ENCODE results near the gene GPR150. TPM values are rescaled to one million over a fixed set of nuclear protein-coding genes. Genes with fewer than 3 reads are reported as not detected.

GPR150 gene
- total and polyA plus RNA-seq, 9 of the 15 experiments (the other 6 are each of a cell fraction or from before 2014, with no cell fraction given): not detected

GRCh38 chr5:95646569-95647431 lies 26.9 kb downstream of the GPR150 start, which contains the start of gene RFESD (continued):
- TF ChIP-seq PHB (CRISPR knock-in tag; IDR thresholded peaks at IDR 0.05) (no peak), SAFB2 (IDR thresholded peaks at IDR 0.05; ENCODE audit: borderline replicate concordance, low read depth, low read length, severe bottlenecking) (no peak), ZNF830 (CRISPR knock-in tag; IDR thresholded peaks at IDR 0.05) (no peak), SRF (CRISPR knock-in tag; IDR thresholded peaks at IDR 0.05) (peak in 1 of 2 experiments; percentile 60; a peak in 1 of 4 replicates), HNRNPL (IDR thresholded peaks at IDR 0.05; ENCODE audit: low read depth, low read length) (no peak), TCF7 (IDR thresholded peaks at IDR 0.05; ENCODE audit: borderline replicate concordance) (no peak; the same call in 1 of the 2 replicates), HMBOX1 (IDR thresholded peaks at IDR 0.05) (peak; percentile 88), GABPA (tag; conservative IDR thresholded peaks at IDR 0.05; ENCODE audit: low read depth) (peak; percentile 91), SMC3 (conservative IDR thresholded peaks at IDR 0.05; ENCODE audit: insufficient read depth, low read depth, low read length) (peak; percentile 43; the same call in 1 of the 2 replicates), PTBP1 (IDR thresholded peaks at IDR 0.05; ENCODE audit: low read depth, low read length) (no peak), SMARCE1 (IDR thresholded peaks at IDR 0.05) (no peak), SREBF1 (IDR thresholded peaks at IDR 0.05; ENCODE audit: borderline replicate concordance, low read depth, low read length) (no peak), ZNF134 (CRISPR knock-in tag; conservative IDR thresholded peaks at IDR 0.05) (no peak), NUFIP1 (IDR thresholded peaks at IDR 0.05; ENCODE audit: partially characterized antibody) (no peak), ETV5 (CRISPR knock-in tag; IDR thresholded peaks at IDR 0.05; ENCODE audit: low read depth) (peak; percentile 98), SMARCB1 (IDR thresholded peaks at IDR 0.05; ENCODE audit: insufficient read length, low read depth) (peak; percentile 87), ZNF217 (CRISPR knock-in tag; IDR thresholded peaks at IDR 0.05) (no peak), MCM3 (IDR thresholded peaks at IDR 0.05) (no peak), ZNF165 (CRISPR knock-in tag; IDR thresholded peaks at IDR 0.05; ENCODE audit: borderline replicate concordance) (no peak), ZNF57 (CRISPR knock-in tag; IDR thresholded peaks at IDR 0.05) (no peak), ZNF436 (CRISPR knock-in tag; IDR thresholded peaks at IDR 0.05) (no peak)
- TF ChIP-seq, protein P1, sequence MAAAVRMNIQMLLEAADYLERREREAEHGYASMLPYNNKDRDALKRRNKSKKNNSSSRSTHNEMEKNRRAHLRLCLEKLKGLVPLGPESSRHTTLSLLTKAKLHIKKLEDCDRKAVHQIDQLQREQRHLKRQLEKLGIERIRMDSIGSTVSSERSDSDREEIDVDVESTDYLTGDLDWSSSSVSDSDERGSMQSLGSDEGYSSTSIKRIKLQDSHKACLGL (CRISPR knock-in tag; IDR thresholded peaks at IDR 0.05; ENCODE audit: borderline replicate concordance, poor library complexity, severe bottlenecking): peak; percentile 1
- TF ChIP-seq, protein P2, sequence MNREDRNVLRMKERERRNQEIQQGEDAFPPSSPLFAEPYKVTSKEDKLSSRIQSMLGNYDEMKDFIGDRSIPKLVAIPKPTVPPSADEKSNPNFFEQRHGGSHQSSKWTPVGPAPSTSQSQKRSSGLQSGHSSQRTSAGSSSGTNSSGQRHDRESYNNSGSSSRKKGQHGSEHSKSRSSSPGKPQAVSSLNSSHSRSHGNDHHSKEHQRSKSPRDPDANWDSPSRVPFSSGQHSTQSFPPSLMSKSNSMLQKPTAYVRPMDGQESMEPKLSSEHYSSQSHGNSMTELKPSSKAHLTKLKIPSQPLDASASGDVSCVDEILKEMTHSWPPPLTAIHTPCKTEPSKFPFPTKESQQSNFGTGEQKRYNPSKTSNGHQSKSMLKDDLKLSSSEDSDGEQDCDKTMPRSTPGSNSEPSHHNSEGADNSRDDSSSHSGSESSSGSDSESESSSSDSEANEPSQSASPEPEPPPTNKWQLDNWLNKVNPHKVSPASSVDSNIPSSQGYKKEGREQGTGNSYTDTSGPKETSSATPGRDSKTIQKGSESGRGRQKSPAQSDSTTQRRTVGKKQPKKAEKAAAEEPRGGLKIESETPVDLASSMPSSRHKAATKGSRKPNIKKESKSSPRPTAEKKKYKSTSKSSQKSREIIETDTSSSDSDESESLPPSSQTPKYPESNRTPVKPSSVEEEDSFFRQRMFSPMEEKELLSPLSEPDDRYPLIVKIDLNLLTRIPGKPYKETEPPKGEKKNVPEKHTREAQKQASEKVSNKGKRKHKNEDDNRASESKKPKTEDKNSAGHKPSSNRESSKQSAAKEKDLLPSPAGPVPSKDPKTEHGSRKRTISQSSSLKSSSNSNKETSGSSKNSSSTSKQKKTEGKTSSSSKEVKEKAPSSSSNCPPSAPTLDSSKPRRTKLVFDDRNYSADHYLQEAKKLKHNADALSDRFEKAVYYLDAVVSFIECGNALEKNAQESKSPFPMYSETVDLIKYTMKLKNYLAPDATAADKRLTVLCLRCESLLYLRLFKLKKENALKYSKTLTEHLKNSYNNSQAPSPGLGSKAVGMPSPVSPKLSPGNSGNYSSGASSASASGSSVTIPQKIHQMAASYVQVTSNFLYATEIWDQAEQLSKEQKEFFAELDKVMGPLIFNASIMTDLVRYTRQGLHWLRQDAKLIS (CRISPR knock-in tag; IDR thresholded peaks at IDR 0.05): peak; percentile 90; the same call in 1 of the 2 replicates
- TF ChIP-seq, protein P3, sequence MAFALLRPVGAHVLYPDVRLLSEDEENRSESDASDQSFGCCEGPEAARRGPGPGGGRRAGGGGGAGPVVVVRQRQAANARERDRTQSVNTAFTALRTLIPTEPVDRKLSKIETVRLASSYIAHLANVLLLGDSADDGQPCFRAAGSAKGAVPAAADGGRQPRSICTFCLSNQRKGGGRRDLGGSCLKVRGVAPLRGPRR (CRISPR knock-in tag; IDR thresholded peaks at IDR 0.05): no peak
